Keratinocyte (primary cell): ENCODE data around the gene GUF1.

Experiments
- EZH2 ChIP-seq: IDR thresholded peaks from one replicate; pipeline ENCODE4 v1.6.1; 2012; ENCODE audit warnings: inconsistent platforms, mild to moderate bottlenecking, low read length, moderate library complexity
- TF ChIP-seq, protein P1 (sequence below), 3 experiments: IDR thresholded peaks in 1 of 3; conservative IDR thresholded peaks in 1 of 3; optimal IDR thresholded peaks in 1 of 3; 2 replicates in 2 of 3; 3 replicates in 1 of 3; pipeline versions ENCODE3 to v1.5.1; 2011; ENCODE audit warnings: low read length in 3 of 3, mild to moderate bottlenecking in 3 of 3, moderate library complexity in 2 of 3, control low read depth in 1 of 3, inconsistent platforms in 1 of 3; ENCODE audit not compliant: insufficient read depth in 2 of 3; ENCODE audit errors: extremely low read depth in 1 of 3

GRCh38 chr4:44651425-44651824, 26.8 kb upstream of the GUF1 start, which contains the start of gene YIPF7:
- TF ChIP-seq, protein P1, sequence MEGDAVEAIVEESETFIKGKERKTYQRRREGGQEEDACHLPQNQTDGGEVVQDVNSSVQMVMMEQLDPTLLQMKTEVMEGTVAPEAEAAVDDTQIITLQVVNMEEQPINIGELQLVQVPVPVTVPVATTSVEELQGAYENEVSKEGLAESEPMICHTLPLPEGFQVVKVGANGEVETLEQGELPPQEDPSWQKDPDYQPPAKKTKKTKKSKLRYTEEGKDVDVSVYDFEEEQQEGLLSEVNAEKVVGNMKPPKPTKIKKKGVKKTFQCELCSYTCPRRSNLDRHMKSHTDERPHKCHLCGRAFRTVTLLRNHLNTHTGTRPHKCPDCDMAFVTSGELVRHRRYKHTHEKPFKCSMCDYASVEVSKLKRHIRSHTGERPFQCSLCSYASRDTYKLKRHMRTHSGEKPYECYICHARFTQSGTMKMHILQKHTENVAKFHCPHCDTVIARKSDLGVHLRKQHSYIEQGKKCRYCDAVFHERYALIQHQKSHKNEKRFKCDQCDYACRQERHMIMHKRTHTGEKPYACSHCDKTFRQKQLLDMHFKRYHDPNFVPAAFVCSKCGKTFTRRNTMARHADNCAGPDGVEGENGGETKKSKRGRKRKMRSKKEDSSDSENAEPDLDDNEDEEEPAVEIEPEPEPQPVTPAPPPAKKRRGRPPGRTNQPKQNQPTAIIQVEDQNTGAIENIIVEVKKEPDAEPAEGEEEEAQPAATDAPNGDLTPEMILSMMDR (optimal IDR thresholded peaks at IDR 0.05 in 1 of 3, IDR thresholded peaks at IDR 0.05 in 1 of 3, conservative IDR thresholded peaks at IDR 0.05 in 1 of 3; ENCODE audit: extremely low read depth in 1 of 3, insufficient read depth in 2 of 3, low read length in 3 of 3) = no peak
- no peak for TF ChIP-seq EZH2
